ENCODE data around the gene MLANA.

Gene MLANA

GRCh38 chr9:5852987-5853386 is 37.7 kb upstream of the MLANA start:
- no peaks in the 10 kb centered on the region for H3K9me3 ChIP-seq (ENCODE audit: control insufficient read depth in 2 of 2, low read length in 2 of 2)
- H3K9ac ChIP-seq (ENCODE audit: low read length in 2 of 2) = no peak overlapping the region
- no peak overlapping the region for H3K27ac ChIP-seq (ENCODE audit: low read length)
- H3K27me3 ChIP-seq (ENCODE audit: control insufficient read depth in 1 of 2, insufficient read depth in 2 of 2, low read length in 2 of 2) = no peaks in the 10 kb centered on the region
- H3K4me3 ChIP-seq (ENCODE audit: low read length in 2 of 2) = no peak overlapping the region
- peaks cover 0 to 8% of the 10 kb centered on the region in 2 donors for H3K36me3 ChIP-seq (ENCODE audit: control insufficient read depth in 2 of 2, insufficient read depth in 2 of 2, low read length in 2 of 2)
- no peaks in the 10 kb centered on the region for H3K4me1 ChIP-seq (ENCODE audit: control insufficient read depth, insufficient read depth, low read length)

- Histone ChIP-seq H3K27ac (ENCODE audit: low read length) (no peak overlapping the region), H3K9me3 (ENCODE audit: control insufficient read depth in 2 of 2, low read length in 2 of 2) (no peaks in the 10 kb centered on the region), H3K4me3 (ENCODE audit: low read length in 2 of 2) (no peak overlapping the region), H3K27me3 (ENCODE audit: control insufficient read depth in 1 of 2, insufficient read depth in 2 of 2, low read length in 2 of 2) (no peaks in the 10 kb centered on the region), H3K9ac (ENCODE audit: low read length in 2 of 2) (no peak overlapping the region), H3K4me1 (ENCODE audit: control insufficient read depth, insufficient read depth, low read length) (no peaks in the 10 kb centered on the region), H3K36me3 (ENCODE audit: control insufficient read depth in 2 of 2, insufficient read depth in 2 of 2, low read length in 2 of 2) (peaks cover 0 to 8% of the 10 kb centered on the region in 2 donors)
These were observed 37.1 kb upstream of the MLANA start for GRCh38 chr9:5853617-5854016.

GRCh38 chr9:5854063-5854790 is 36.5 kb upstream of the MLANA start:
- Histone ChIP-seq H3K9ac (ENCODE audit: low read length in 2 of 2) (no peak overlapping the region), H3K4me1 (ENCODE audit: control insufficient read depth, insufficient read depth, low read length) (no peaks in the 10 kb centered on the region), H3K4me3 (ENCODE audit: low read length in 2 of 2) (no peak overlapping the region), H3K9me3 (ENCODE audit: control insufficient read depth in 2 of 2, low read length in 2 of 2) (no peaks in the 10 kb centered on the region), H3K36me3 (ENCODE audit: control insufficient read depth in 2 of 2, insufficient read depth in 2 of 2, low read length in 2 of 2) (peaks cover 0 to 8% of the 10 kb centered on the region in 2 donors), H3K27me3 (ENCODE audit: control insufficient read depth in 1 of 2, insufficient read depth in 2 of 2, low read length in 2 of 2) (no peaks in the 10 kb centered on the region), H3K27ac (ENCODE audit: low read length) (no peak overlapping the region)

GRCh38 chr9:5857928-5858327 is 32.8 kb upstream of the MLANA start:
- H3K27ac ChIP-seq (ENCODE audit: low read length) = no peak overlapping the region
- H3K9ac ChIP-seq (ENCODE audit: low read length in 2 of 2) = no peak overlapping the region
- no peaks in the 10 kb centered on the region for H3K4me1 ChIP-seq (ENCODE audit: control insufficient read depth, insufficient read depth, low read length)
- H3K4me3 ChIP-seq (ENCODE audit: low read length in 2 of 2) = no peak overlapping the region
- peaks cover 0 to 8% of the 10 kb centered on the region in 2 donors for H3K36me3 ChIP-seq (ENCODE audit: control insufficient read depth in 2 of 2, insufficient read depth in 2 of 2, low read length in 2 of 2)
- no peaks in the 10 kb centered on the region for H3K9me3 ChIP-seq (ENCODE audit: control insufficient read depth in 2 of 2, low read length in 2 of 2)
- H3K27me3 ChIP-seq (ENCODE audit: control insufficient read depth in 1 of 2, insufficient read depth in 2 of 2, low read length in 2 of 2) = no peaks in the 10 kb centered on the region

- peaks cover 0 to 8% of the 10 kb centered on the region in 2 donors for H3K36me3 ChIP-seq (ENCODE audit: control insufficient read depth in 2 of 2, insufficient read depth in 2 of 2, low read length in 2 of 2)
- H3K4me1 ChIP-seq (ENCODE audit: control insufficient read depth, insufficient read depth, low read length) = no peaks in the 10 kb centered on the region
- no peaks in the 10 kb centered on the region for H3K27me3 ChIP-seq (ENCODE audit: control insufficient read depth in 1 of 2, insufficient read depth in 2 of 2, low read length in 2 of 2)
- H3K9me3 ChIP-seq (ENCODE audit: control insufficient read depth in 2 of 2, low read length in 2 of 2) = no peaks in the 10 kb centered on the region
- no peak overlapping the region for H3K27ac ChIP-seq (ENCODE audit: low read length)
- H3K9ac ChIP-seq (ENCODE audit: low read length in 2 of 2) = no peak overlapping the region
- no peak overlapping the region for H3K4me3 ChIP-seq (ENCODE audit: low read length in 2 of 2)
These were observed 31.9 kb upstream of the MLANA start for GRCh38 chr9:5858833-5859232.

- H3K36me3 ChIP-seq (ENCODE audit: control insufficient read depth in 2 of 2, insufficient read depth in 2 of 2, low read length in 2 of 2) = no peaks in the 10 kb centered on the region
- H3K9ac ChIP-seq (ENCODE audit: low read length in 2 of 2) = no peak overlapping the region
- H3K4me3 ChIP-seq (ENCODE audit: low read length in 2 of 2) = no peak overlapping the region
- H3K27ac ChIP-seq (ENCODE audit: low read length) = no peak overlapping the region
- no peaks in the 10 kb centered on the region for H3K4me1 ChIP-seq (ENCODE audit: control insufficient read depth, insufficient read depth, low read length)
- no peaks in the 10 kb centered on the region for H3K27me3 ChIP-seq (ENCODE audit: control insufficient read depth in 1 of 2, insufficient read depth in 2 of 2, low read length in 2 of 2)
- no peaks in the 10 kb centered on the region for H3K9me3 ChIP-seq (ENCODE audit: control insufficient read depth in 2 of 2, low read length in 2 of 2)
These were observed 27.5 kb upstream of the MLANA start for GRCh38 chr9:5863092-5863746.

- Histone ChIP-seq H3K4me3 (ENCODE audit: low read length in 2 of 2) (no peak overlapping the region), H3K9ac (ENCODE audit: low read length in 2 of 2) (no peak overlapping the region), H3K27ac (ENCODE audit: low read length) (no peak overlapping the region), H3K4me1 (ENCODE audit: control insufficient read depth, insufficient read depth, low read length) (no peaks in the 10 kb centered on the region), H3K36me3 (ENCODE audit: control insufficient read depth in 2 of 2, insufficient read depth in 2 of 2, low read length in 2 of 2) (no peaks in the 10 kb centered on the region), H3K9me3 (ENCODE audit: control insufficient read depth in 2 of 2, low read length in 2 of 2) (no peaks in the 10 kb centered on the region), H3K27me3 (ENCODE audit: control insufficient read depth in 1 of 2, insufficient read depth in 2 of 2, low read length in 2 of 2) (no peaks in the 10 kb centered on the region)
These were observed 26.2 kb upstream of the MLANA start for GRCh38 chr9:5864446-5864845.

- no peaks in the 10 kb centered on the region for H3K9me3 ChIP-seq (ENCODE audit: control insufficient read depth in 2 of 2, low read length in 2 of 2)
These were observed 24.4 kb upstream of the MLANA start for GRCh38 chr9:5866272-5866671.

GRCh38 chr9:5866685-5867084 is 24.0 kb upstream of the MLANA start:
- Histone ChIP-seq H3K9me3 (ENCODE audit: control insufficient read depth in 2 of 2, low read length in 2 of 2) (no peaks in the 10 kb centered on the region), H3K27me3 (ENCODE audit: control insufficient read depth in 1 of 2, insufficient read depth in 2 of 2, low read length in 2 of 2) (no peaks in the 10 kb centered on the region), H3K4me3 (ENCODE audit: low read length in 2 of 2) (no peak overlapping the region), H3K9ac (ENCODE audit: low read length in 2 of 2) (no peak overlapping the region), H3K36me3 (ENCODE audit: control insufficient read depth in 2 of 2, insufficient read depth in 2 of 2, low read length in 2 of 2) (no peaks in the 10 kb centered on the region), H3K27ac (ENCODE audit: low read length) (no peak overlapping the region), H3K4me1 (ENCODE audit: control insufficient read depth, insufficient read depth, low read length) (no peaks in the 10 kb centered on the region)

More at GRCh38 chr9:5866272-5866671, 24.4 kb upstream of the MLANA start:
- H3K4me1 ChIP-seq (ENCODE audit: control insufficient read depth, insufficient read depth, low read length) = no peaks in the 10 kb centered on the region
- no peaks in the 10 kb centered on the region for H3K36me3 ChIP-seq (ENCODE audit: control insufficient read depth in 2 of 2, insufficient read depth in 2 of 2, low read length in 2 of 2)
- H3K27me3 ChIP-seq (ENCODE audit: control insufficient read depth in 1 of 2, insufficient read depth in 2 of 2, low read length in 2 of 2) = no peaks in the 10 kb centered on the region
- H3K27ac ChIP-seq (ENCODE audit: low read length) = no peak overlapping the region
- H3K9ac ChIP-seq (ENCODE audit: low read length in 2 of 2) = no peak overlapping the region
- H3K4me3 ChIP-seq (ENCODE audit: low read length in 2 of 2) = no peak overlapping the region

- H3K36me3 ChIP-seq (ENCODE audit: control insufficient read depth in 2 of 2, insufficient read depth in 2 of 2, low read length in 2 of 2) = no peaks in the 10 kb centered on the region
- no peaks in the 10 kb centered on the region for H3K4me1 ChIP-seq (ENCODE audit: control insufficient read depth, insufficient read depth, low read length)
- H3K27me3 ChIP-seq (ENCODE audit: control insufficient read depth in 1 of 2, insufficient read depth in 2 of 2, low read length in 2 of 2) = no peaks in the 10 kb centered on the region
- H3K27ac ChIP-seq (ENCODE audit: low read length) = no peak overlapping the region
- H3K9me3 ChIP-seq (ENCODE audit: control insufficient read depth in 2 of 2, low read length in 2 of 2) = no peaks in the 10 kb centered on the region
- H3K4me3 ChIP-seq (ENCODE audit: low read length in 2 of 2) = no peak overlapping the region
- H3K9ac ChIP-seq (ENCODE audit: low read length in 2 of 2) = no peak overlapping the region
These were observed 22.5 kb upstream of the MLANA start for GRCh38 chr9:5868235-5868634.

Data from stomach smooth muscle (tissue), 2 donors.